GM18508 (cell line): Measurements from ENCODE around the gene PARK7.
"Not testable (repeated sequence)": the region's sequence is repeated elsewhere in the genome, so short reads cannot be mapped to it uniquely, and the experiment has no call there.

Experiments
- ATAC-seq: cut with Tn5 transposase; IDR thresholded peaks from one replicate; pipeline ENCODE4 v1.9.1; 2021; ENCODE audit warnings: moderate number of reproducible peaks; ENCODE audit not compliant: insufficient read depth, unreplicated experiment

The PARK7 gene

GRCh38 chr1:7942214-7942921 is 19.1 kb upstream of the PARK7 start:
- no peak for ATAC-seq

GRCh38 chr1:7943251-7943650 is 18.3 kb upstream of the PARK7 start:
- no peak for ATAC-seq

GRCh38 chr1:7948960-7949359 is 12.6 kb upstream of the PARK7 start:
- ATAC-seq = no peak

- ATAC-seq = not testable (repeated sequence)
Observed at GRCh38 chr1:7952791-7953190, 8.7 kb upstream of the PARK7 start.

GRCh38 chr1:7953850-7954609 is 7.5 kb upstream of the PARK7 start:
- peak; percentile 77 for ATAC-seq

GRCh38 chr1:7954683-7955082 is 6.8 kb upstream of the PARK7 start:
- no peak for ATAC-seq

GRCh38 chr1:7956218-7957032 is 5.1 kb upstream of the PARK7 start:
- no peak for ATAC-seq

- no peak for ATAC-seq
Observed at GRCh38 chr1:7960165-7960564, 1.3 kb upstream of the PARK7 start.

GRCh38 chr1:7960867-7961215 is 670 bp upstream of the PARK7 start:
- no peak for ATAC-seq

GRCh38 chr1:7962014-7962335 is 464 bp downstream of the PARK7 start:
- peak; percentile 12 for ATAC-seq

- no peak for ATAC-seq
Observed at GRCh38 chr1:7962636-7963377, 1.3 kb downstream of the PARK7 start.

GRCh38 chr1:7963378-7963730 is 1.8 kb downstream of the PARK7 start:
- not testable (repeated sequence) for ATAC-seq

- ATAC-seq = not testable (repeated sequence)
Observed at GRCh38 chr1:7963841-7964240, 2.3 kb downstream of the PARK7 start.

GRCh38 chr1:7964476-7964875 is 3.0 kb downstream of the PARK7 start:
- ATAC-seq = no peak

GRCh38 chr1:7967196-7967595 is 5.7 kb downstream of the PARK7 start:
- no peak for ATAC-seq

- ATAC-seq = no peak
Observed at GRCh38 chr1:7967651-7968050, 6.1 kb downstream of the PARK7 start.

GRCh38 chr1:7970246-7970645 is 8.7 kb downstream of the PARK7 start:
- no peak for ATAC-seq

- no peak for ATAC-seq
Observed at GRCh38 chr1:7971024-7971423, 9.5 kb downstream of the PARK7 start.

- ATAC-seq = no peak
Observed at GRCh38 chr1:7972285-7972684, 10.8 kb downstream of the PARK7 start.

GRCh38 chr1:7973086-7973485 is 11.6 kb downstream of the PARK7 start:
- no peak for ATAC-seq
